H1 (cell line): Measurements from ENCODE around the gene LUZP1.

Experiments used
- CTCF ChIP-seq, 3 experiments: IDR thresholded peaks; 1 replicate in 2 of 3; 2 replicates in 1 of 3; pipeline versions ENCODE4 v1.5.1 to v1.6.1; 2011; ENCODE audit warnings: low read length in 3 of 3, mild to moderate bottlenecking in 3 of 3, inconsistent platforms in 2 of 3, low read depth in 1 of 3, moderate library complexity in 1 of 3; ENCODE audit not compliant: insufficient read depth in 1 of 3; ENCODE audit errors: control extremely low read depth in 1 of 3
- FOSL1 ChIP-seq: IDR thresholded peaks from 2 replicates; pipeline ENCODE4 v1.6.1; 2011; ENCODE audit warnings: mild to moderate bottlenecking, low read depth, low read length, moderate library complexity; ENCODE audit not compliant: insufficient read depth
- KDM1A ChIP-seq: fragments of 200-600, 300-600 bp; sonication (generic); IDR thresholded peaks from 2 replicates; pipeline ENCODE4 v1.7.1; 2016; ENCODE audit warnings: mild to moderate bottlenecking, low read length, borderline replicate concordance
- SAP30 ChIP-seq: fragments of 300-600 bp; sonication (generic); IDR thresholded peaks from 2 replicates; pipeline ENCODE4 v1.7.1; 2012; ENCODE audit warnings: low read length, moderate library complexity, mild to moderate bottlenecking, inconsistent platforms; ENCODE audit not compliant: insufficient read depth, insufficient replicate concordance
- SIN3A ChIP-seq, 2 experiments: IDR thresholded peaks in 1 of 2; conservative IDR thresholded peaks in 1 of 2; 2 replicates each; pipeline ENCODE4 v1.6.1; 2011 to 2012; ENCODE audit warnings: low read length in 2 of 2, improper control_type of control experiment in 1 of 2, low read depth in 1 of 2, mild to moderate bottlenecking in 1 of 2

- TF ChIP-seq FOSL1: no peak
- TF ChIP-seq SIN3A (conservative IDR thresholded peaks at IDR 0.05 in 1 of 2, IDR thresholded peaks at IDR 0.05 in 1 of 2; ENCODE audit: low read depth in 1 of 2, low read length in 2 of 2): no peak
- no peak for TF ChIP-seq SAP30
- no peak for TF ChIP-seq CTCF (IDR thresholded peaks at IDR 0.05; ENCODE audit: control extremely low read depth in 1 of 3, insufficient read depth in 1 of 3, low read depth in 1 of 3, low read length in 3 of 3)
- TF ChIP-seq KDM1A: no peak
Measured at GRCh38 chr1:23097316-23097715, 71.3 kb downstream of the LUZP1 start.
